ENCODE measurements around the gene NRCAM. TPM values are rescaled to one million over a fixed set of nuclear protein-coding genes. Genes with fewer than 3 reads are reported as not detected.
A peak's percentile ranks its signal among the peaks of the same experiment; 100 is the strongest.

Gene NRCAM
- total and polyA plus RNA-seq, 10 of the 15 experiments (the other 5 are each of a cell fraction or from before 2014, with no cell fraction given): 0.30 to 2.0 (median 1.0) TPM

DNA sequence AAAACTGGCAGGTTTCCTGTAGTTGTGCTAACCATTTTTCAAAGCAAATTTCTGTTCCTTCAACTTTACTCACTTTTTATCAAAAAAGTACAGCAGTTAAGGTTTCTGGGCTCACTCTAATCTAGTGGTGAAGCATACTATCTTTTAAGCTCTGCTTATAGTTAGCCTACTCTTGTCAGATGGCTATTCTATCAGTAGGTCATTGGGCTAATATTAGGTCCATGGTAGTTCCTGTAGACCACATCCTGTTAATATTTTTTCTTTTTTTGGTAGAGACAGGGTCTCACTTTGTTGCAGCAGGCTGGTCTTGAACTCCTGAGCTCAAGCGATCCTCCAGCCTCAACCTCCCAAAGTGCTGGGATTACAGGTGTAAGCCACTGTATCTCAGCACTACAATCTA is 27.9 kb upstream of the NRCAM start:
- TF ChIP-seq STAT3 (IDR thresholded peaks at IDR 0.05; ENCODE audit: low read depth, low read length) (no peak), CEBPB (IDR thresholded peaks at IDR 0.05; ENCODE audit: borderline replicate concordance in 1 of 2, low read depth in 2 of 2, low read length in 2 of 2) (no peak), JUNB (IDR thresholded peaks at IDR 0.05) (no peak), HCFC1 (IDR thresholded peaks at IDR 0.05; ENCODE audit: low read length) (no peak), SREBF2 (IDR thresholded peaks at IDR 0.05; ENCODE audit: low read length) (no peak), NFIC (IDR thresholded peaks at IDR 0.05; ENCODE audit: low read depth, low read length) (no peak), NRF1 (conservative IDR thresholded peaks at IDR 0.05; ENCODE audit: low read depth, low read length) (no peak), POLR2A (IDR thresholded peaks at IDR 0.05; ENCODE audit: low read depth, low read length) (no peak), KLF5 (IDR thresholded peaks at IDR 0.05; ENCODE audit: partially characterized antibody) (no peak), SP1 (IDR thresholded peaks at IDR 0.05; ENCODE audit: low read depth, low read length) (no peak), TCF7 (IDR thresholded peaks at IDR 0.05; ENCODE audit: borderline replicate concordance) (no peak), EP300 (IDR thresholded peaks at IDR 0.05; ENCODE audit: borderline replicate concordance in 1 of 2, control insufficient read depth in 1 of 2, low read depth in 2 of 2, low read length in 2 of 2) (no peak)
- TF ChIP-seq, protein P1, sequence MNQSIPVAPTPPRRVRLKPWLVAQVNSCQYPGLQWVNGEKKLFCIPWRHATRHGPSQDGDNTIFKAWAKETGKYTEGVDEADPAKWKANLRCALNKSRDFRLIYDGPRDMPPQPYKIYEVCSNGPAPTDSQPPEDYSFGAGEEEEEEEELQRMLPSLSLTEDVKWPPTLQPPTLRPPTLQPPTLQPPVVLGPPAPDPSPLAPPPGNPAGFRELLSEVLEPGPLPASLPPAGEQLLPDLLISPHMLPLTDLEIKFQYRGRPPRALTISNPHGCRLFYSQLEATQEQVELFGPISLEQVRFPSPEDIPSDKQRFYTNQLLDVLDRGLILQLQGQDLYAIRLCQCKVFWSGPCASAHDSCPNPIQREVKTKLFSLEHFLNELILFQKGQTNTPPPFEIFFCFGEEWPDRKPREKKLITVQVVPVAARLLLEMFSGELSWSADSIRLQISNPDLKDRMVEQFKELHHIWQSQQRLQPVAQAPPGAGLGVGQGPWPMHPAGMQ (IDR thresholded peaks at IDR 0.05; ENCODE audit: borderline replicate concordance): no peak
- TF ChIP-seq, protein P2, sequence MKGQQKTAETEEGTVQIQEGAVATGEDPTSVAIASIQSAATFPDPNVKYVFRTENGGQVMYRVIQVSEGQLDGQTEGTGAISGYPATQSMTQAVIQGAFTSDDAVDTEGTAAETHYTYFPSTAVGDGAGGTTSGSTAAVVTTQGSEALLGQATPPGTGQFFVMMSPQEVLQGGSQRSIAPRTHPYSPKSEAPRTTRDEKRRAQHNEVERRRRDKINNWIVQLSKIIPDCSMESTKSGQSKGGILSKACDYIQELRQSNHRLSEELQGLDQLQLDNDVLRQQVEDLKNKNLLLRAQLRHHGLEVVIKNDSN (IDR thresholded peaks at IDR 0.05; ENCODE audit: borderline replicate concordance, extremely low read length, insufficient read depth, low read depth, low read length): no peak
- TF ChIP-seq, protein P3, sequence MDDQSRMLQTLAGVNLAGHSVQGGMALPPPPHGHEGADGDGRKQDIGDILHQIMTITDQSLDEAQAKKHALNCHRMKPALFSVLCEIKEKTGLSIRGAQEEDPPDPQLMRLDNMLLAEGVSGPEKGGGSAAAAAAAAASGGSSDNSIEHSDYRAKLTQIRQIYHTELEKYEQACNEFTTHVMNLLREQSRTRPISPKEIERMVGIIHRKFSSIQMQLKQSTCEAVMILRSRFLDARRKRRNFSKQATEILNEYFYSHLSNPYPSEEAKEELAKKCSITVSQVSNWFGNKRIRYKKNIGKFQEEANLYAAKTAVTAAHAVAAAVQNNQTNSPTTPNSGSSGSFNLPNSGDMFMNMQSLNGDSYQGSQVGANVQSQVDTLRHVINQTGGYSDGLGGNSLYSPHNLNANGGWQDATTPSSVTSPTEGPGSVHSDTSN (IDR thresholded peaks at IDR 0.05; ENCODE audit: insufficient replicate concordance, low read depth, low read length): no peak
- DNase-seq (ENCODE audit: low read depth, low spot score) (no peak), FAIRE-seq (no peak), ATAC-seq (peak; percentile 33; the same call in 1 of the 3 replicates)
- Histone ChIP-seq H3K27me3 (replicated peaks in 1 of 2; ENCODE audit: control insufficient read depth in 2 of 2, insufficient read depth in 2 of 2, low read length in 1 of 2) (no peaks in the 10 kb centered on the region), H3K4me3 (no peak overlapping the region), H4K20me1 (ENCODE audit: control insufficient read depth, insufficient read depth) (no peaks in the 10 kb centered on the region), H3K9ac (ENCODE audit: control insufficient read depth, insufficient read depth, low read length) (no peak overlapping the region), H2AFZ (ENCODE audit: control insufficient read depth, low read depth, low read length) (no peak overlapping the region), H3K4me1 (ENCODE audit: control insufficient read depth, insufficient read depth, low read length) (no peaks in the 10 kb centered on the region), H3K79me2 (ENCODE audit: control insufficient read depth, insufficient read depth, low read length) (no peaks in the 10 kb centered on the region), H3K9me3 (replicated peaks; ENCODE audit: control insufficient read depth, insufficient read depth, low read length) (no peaks in the 10 kb centered on the region), H3K27ac (ENCODE audit: control insufficient read depth, insufficient read depth) (no peak overlapping the region), H3K4me2 (ENCODE audit: control insufficient read depth, insufficient read depth) (no peak overlapping the region), H3K36me3 (ENCODE audit: control insufficient read depth in 2 of 2, insufficient read depth in 2 of 2, low read length in 1 of 2) (no peaks in the 10 kb centered on the region)
- intact Hi-C loops (cut with micrococcal nuclease; ENCODE audit: unreplicated experiment) (no loop called here), in situ Hi-C loops (cut with MboI) (no loop called here)
- no TSS peak for BruUV-seq (replicated peaks)
- ChIA-PET POLR2A (no interaction called here), RAD21 (ENCODE audit: unreplicated experiment) (interaction anchor here (1.3 kb wide), 1 partner anchor 303 kb away, joined by 4 read pairs; no protein-coding TSS in a partner anchor), SMC1A (ENCODE audit: uncharacterized antibody, unreplicated experiment) (interaction anchor here (0.8 to 2.0 kb wide), 3 partner anchors 12 to 186 kb away, joined by 3 to 9 read pairs (median 6); no protein-coding TSS in a partner anchor), CTCF (interaction anchor here (0.8 to 6.1 kb wide), 4 partner anchors 10 to 30 kb away, joined by 3 to 48 read pairs (median 6); no protein-coding TSS in a partner anchor)
- WGBS (ENCODE audit: insufficient coverage, insufficient replicate concordance, low lambda C conversion rate, missing lambda C conversion rate): 50% methylated on average over 1 of the region's 1 CpG
